ENCODE data around the gene FAM237B.
"Not testable (repeated sequence)": the region's sequence is repeated elsewhere in the genome, so short reads cannot be mapped to it uniquely, and the experiment has no call there.

Gene FAM237B
- long read RNA-seq, result 0 reads

GRCh38 chr7:90320801-90321494, at the start of gene FAM237B:
Gene FAM237B (minus strand): TSS chr7:90321304. CDS start chr7:90319748, 1,556 bp downstream.
- H3K27ac ChIP-seq (replicated peaks), result no peak within 1 kb of the TSS
- TF ChIP-seq GABPA (IDR thresholded peaks at IDR 0.05; ENCODE audit: low read depth) (no peak), REST (IDR thresholded peaks at IDR 0.05; ENCODE audit: insufficient replicate concordance, low read depth) (no peak), POLR2AphosphoS5 (IDR thresholded peaks at IDR 0.05; ENCODE audit: low read depth) (no peak), SPI1 (IDR thresholded peaks at IDR 0.05; ENCODE audit: borderline replicate concordance, low read depth) (no peak), CTCF (IDR thresholded peaks at IDR 0.05; ENCODE audit: insufficient read depth, low read length) (no peak)
- DNase-seq (ENCODE audit: low read depth in 1 of 2, low spot score in 1 of 2), result no peak
- H3K27me3 ChIP-seq (ENCODE audit: insufficient read depth, poor library complexity, severe bottlenecking), result peaks cover 22% of the 10 kb centered on the region
- peak within 1 kb of the TSS; percentile 27 for H3K4me3 ChIP-seq (replicated peaks; ENCODE audit: insufficient read depth, low read length)

GRCh38 chr7:90351987-90352386, 30.9 kb upstream of the FAM237B start:
- H3K27ac ChIP-seq (replicated peaks), result no peak overlapping the region
- no peak overlapping the region for H3K4me3 ChIP-seq (replicated peaks; ENCODE audit: insufficient read depth, low read length)
- TF ChIP-seq CTCF (IDR thresholded peaks at IDR 0.05; ENCODE audit: insufficient read depth, low read length), result no peak
- TF ChIP-seq POLR2AphosphoS5 (IDR thresholded peaks at IDR 0.05; ENCODE audit: low read depth), result no peak
- no peak for TF ChIP-seq GABPA (IDR thresholded peaks at IDR 0.05; ENCODE audit: low read depth)
- no peak for TF ChIP-seq SPI1 (IDR thresholded peaks at IDR 0.05; ENCODE audit: borderline replicate concordance, low read depth)
- TF ChIP-seq REST (IDR thresholded peaks at IDR 0.05; ENCODE audit: insufficient replicate concordance, low read depth), result no peak
- DNase-seq (ENCODE audit: low read depth in 1 of 2, low spot score in 1 of 2), result no peak
- no peaks in the 10 kb centered on the region for H3K27me3 ChIP-seq (ENCODE audit: insufficient read depth, poor library complexity, severe bottlenecking)

- H3K27ac ChIP-seq (replicated peaks); DNase-seq (ENCODE audit: low read depth in 1 of 2, low spot score in 1 of 2); H3K4me3 ChIP-seq (replicated peaks; ENCODE audit: insufficient read depth, low read length); H3K27me3 ChIP-seq (ENCODE audit: insufficient read depth, poor library complexity, severe bottlenecking): not testable (repeated sequence)
Measured at GRCh38 chr7:90350032-90350431, 28.9 kb upstream of the FAM237B start.

GRCh38 chr7:90349305-90349704, 28.2 kb upstream of the FAM237B start:
- no peak for DNase-seq (ENCODE audit: low read depth in 1 of 2, low spot score in 1 of 2)
- Histone ChIP-seq H3K4me3 (replicated peaks; ENCODE audit: insufficient read depth, low read length) (no peak overlapping the region), H3K27ac (replicated peaks) (no peak overlapping the region), H3K27me3 (ENCODE audit: insufficient read depth, poor library complexity, severe bottlenecking) (no peaks in the 10 kb centered on the region)
- TF ChIP-seq GABPA (IDR thresholded peaks at IDR 0.05; ENCODE audit: low read depth) (no peak), SPI1 (IDR thresholded peaks at IDR 0.05; ENCODE audit: borderline replicate concordance, low read depth) (no peak), POLR2AphosphoS5 (IDR thresholded peaks at IDR 0.05; ENCODE audit: low read depth) (no peak), CTCF (IDR thresholded peaks at IDR 0.05; ENCODE audit: insufficient read depth, low read length) (no peak), REST (IDR thresholded peaks at IDR 0.05; ENCODE audit: insufficient replicate concordance, low read depth) (no peak)

All from HL-60 (cell line).